ENCODE data around the gene SLC43A1. TPM values are rescaled to one million over a fixed set of nuclear protein-coding genes. Genes with fewer than 3 reads are reported as not detected.

Gene SLC43A1
- total and polyA plus RNA-seq, 8 donors, result 11.7 to 25.3 (median 18.0) TPM

- TF ChIP-seq, protein P1, sequence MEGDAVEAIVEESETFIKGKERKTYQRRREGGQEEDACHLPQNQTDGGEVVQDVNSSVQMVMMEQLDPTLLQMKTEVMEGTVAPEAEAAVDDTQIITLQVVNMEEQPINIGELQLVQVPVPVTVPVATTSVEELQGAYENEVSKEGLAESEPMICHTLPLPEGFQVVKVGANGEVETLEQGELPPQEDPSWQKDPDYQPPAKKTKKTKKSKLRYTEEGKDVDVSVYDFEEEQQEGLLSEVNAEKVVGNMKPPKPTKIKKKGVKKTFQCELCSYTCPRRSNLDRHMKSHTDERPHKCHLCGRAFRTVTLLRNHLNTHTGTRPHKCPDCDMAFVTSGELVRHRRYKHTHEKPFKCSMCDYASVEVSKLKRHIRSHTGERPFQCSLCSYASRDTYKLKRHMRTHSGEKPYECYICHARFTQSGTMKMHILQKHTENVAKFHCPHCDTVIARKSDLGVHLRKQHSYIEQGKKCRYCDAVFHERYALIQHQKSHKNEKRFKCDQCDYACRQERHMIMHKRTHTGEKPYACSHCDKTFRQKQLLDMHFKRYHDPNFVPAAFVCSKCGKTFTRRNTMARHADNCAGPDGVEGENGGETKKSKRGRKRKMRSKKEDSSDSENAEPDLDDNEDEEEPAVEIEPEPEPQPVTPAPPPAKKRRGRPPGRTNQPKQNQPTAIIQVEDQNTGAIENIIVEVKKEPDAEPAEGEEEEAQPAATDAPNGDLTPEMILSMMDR (IDR thresholded peaks at IDR 0.05), result no peak
- Histone ChIP-seq H3K4me1 (no peaks in the 10 kb centered on the region), H3K27me3 (no peaks in the 10 kb centered on the region), H3K36me3 (no peaks in the 10 kb centered on the region), H3K27ac (no peak overlapping the region), H3K9me3 (no peaks in the 10 kb centered on the region), H3K4me3 (no peak overlapping the region)
- ATAC-seq (peak; percentile 87), DNase-seq (peak in 1 of 4 donors; percentile 21)
- intact Hi-C loops (cut with DNase I), result no loop called here
Observed at GRCh38 chr11:57440744-57441414, 74.6 kb downstream of the SLC43A1 start.

- DNase-seq (no peak), ATAC-seq (no peak)
- intact Hi-C loops (cut with DNase I), result no loop called here
- TF ChIP-seq, protein P1 (IDR thresholded peaks at IDR 0.05), result no peak
- H3K27me3 ChIP-seq, result no peaks in the 10 kb centered on the region
- H3K36me3 ChIP-seq, result no peaks in the 10 kb centered on the region
- H3K27ac ChIP-seq, result no peak overlapping the region
- H3K4me3 ChIP-seq, result no peak overlapping the region
- H3K9me3 ChIP-seq, result no peaks in the 10 kb centered on the region
- peaks cover 0 to 8% of the 10 kb centered on the region in 2 donors for H3K4me1 ChIP-seq
Observed at GRCh38 chr11:57439786-57440185, 75.7 kb downstream of the SLC43A1 start.

GRCh38 chr11:57438345-57439285 is 76.9 kb downstream of the SLC43A1 start:
- ATAC-seq (no peak), DNase-seq (peak in 1 of 4 donors; percentile 28)
- Histone ChIP-seq H3K9me3 (no peaks in the 10 kb centered on the region), H3K27me3 (no peaks in the 10 kb centered on the region), H3K4me1 (peaks cover 9 to 20% of the 10 kb centered on the region in 2 donors), H3K4me3 (no peak overlapping the region), H3K27ac (no peak overlapping the region), H3K36me3 (no peaks in the 10 kb centered on the region)
- TF ChIP-seq, protein P1 (IDR thresholded peaks at IDR 0.05), result no peak
- intact Hi-C loops (cut with DNase I), result no loop called here

GRCh38 chr11:57436031-57436430 is 79.5 kb downstream of the SLC43A1 start:
- no peak for DNase-seq
- H3K27ac ChIP-seq, result no peak overlapping the region
- no peaks in the 10 kb centered on the region for H3K36me3 ChIP-seq
- no peak overlapping the region for H3K4me3 ChIP-seq
- ATAC-seq, result no peak
- no peaks in the 10 kb centered on the region for H3K27me3 ChIP-seq
- no peaks in the 10 kb centered on the region for H3K9me3 ChIP-seq
- TF ChIP-seq, protein P1 (IDR thresholded peaks at IDR 0.05), result no peak
- H3K4me1 ChIP-seq, result peaks cover 21 to 45% of the 10 kb centered on the region in 2 donors
- intact Hi-C loops (cut with DNase I), result no loop called here

Data from left lung (tissue), 10 donors.